H1 (cell line): ENCODE measurements around the gene MITF. TPM values are rescaled to one million over a fixed set of nuclear protein-coding genes. Genes with fewer than 3 reads are reported as not detected.

ENCODE experiments used
- CTCF ChIA-PET: fragments of 300-600 bp; sonication (Branson Sonifier 250); formaldehyde crosslinking; loops from one replicate; lab custom pipeline; 2021; ENCODE audit not compliant: partially characterized antibody; lab: Charles Lee
- POLR2A ChIA-PET: fragments of 300-600 bp; sonication (Branson Sonifier 250); formaldehyde crosslinking; loops from one replicate; lab custom pipeline; 2021; ENCODE audit warnings: inconsistent platforms; ENCODE audit not compliant: partially characterized antibody; lab: Charles Lee
- DNase-seq, 2 experiments: peaks; one replicate each; pipeline versions ENCODE4 v3.0.0 to v3.0.0-alpha.2; 2010 to 2022; ENCODE audit warnings: low spot score in 2 of 2, low read depth in 1 of 2, mixed read lengths in 1 of 2
- FAIRE-seq: peaks from 2 replicates; lab custom pipeline; 2011; peaks lifted over from hg19 to GRCh38; lab: Jason Lieb, UNC
- H2AFZ ChIP-seq: 2 replicates; pipeline ENCODE4 v1.8.1; 2012; ENCODE audit warnings: low read length, inconsistent platforms
- H2AK5ac ChIP-seq: 2 replicates; pipeline ENCODE4 v1.6.1; 2013; ENCODE audit warnings: low read depth, low read length
- H2BK120ac ChIP-seq: replicated peaks from 2 replicates; pipeline ENCODE3; 2013; ENCODE audit warnings: low read depth, low read length, inconsistent platforms
- H2BK12ac ChIP-seq: 2 replicates; pipeline ENCODE4 v1.6.1; 2013; ENCODE audit warnings: low read depth, low read length
- H2BK15ac ChIP-seq: 2 replicates; pipeline ENCODE4 v1.6.1; 2013; ENCODE audit warnings: low read length
- H2BK20ac ChIP-seq: 2 replicates; pipeline ENCODE4 v1.6.1; 2013; ENCODE audit warnings: low read length
- H2BK5ac ChIP-seq: 2 replicates; pipeline ENCODE4 v1.6.1; 2013; ENCODE audit warnings: low read depth, low read length
- H3K14ac ChIP-seq: 2 replicates; pipeline ENCODE4 v1.6.1; 2013; ENCODE audit warnings: inconsistent platforms; ENCODE audit not compliant: insufficient read length
- H3K18ac ChIP-seq: 2 replicates; pipeline ENCODE4 v1.6.1; 2013; ENCODE audit warnings: low read length; ENCODE audit errors: extremely low read depth
- H3K23ac ChIP-seq: 2 replicates; pipeline ENCODE4 v1.6.1; 2013; ENCODE audit warnings: inconsistent platforms; ENCODE audit not compliant: insufficient read length
- H3K23me2 ChIP-seq: 2 replicates; pipeline ENCODE4 v1.6.1; 2013; ENCODE audit warnings: low read depth, low read length
- H3K27ac ChIP-seq: 2 replicates; pipeline ENCODE4 v1.6.1; 2011; ENCODE audit warnings: low read depth, low read length, inconsistent platforms
- H3K27me3 ChIP-seq, 4 experiments: replicated peaks in 1 of 4; 1 replicate in 1 of 4; 2 replicates in 3 of 4; pipeline versions ENCODE4 v1.6.1 to v1.8.1; 2011 to 2013; ENCODE audit warnings: low read length in 3 of 4, mild to moderate bottlenecking in 3 of 4, inconsistent platforms in 2 of 4, mixed read lengths in 2 of 4, moderate library complexity in 1 of 4; ENCODE audit not compliant: control insufficient read depth in 3 of 4, insufficient read depth in 3 of 4; ENCODE audit errors: extremely low read depth in 1 of 4
- H3K36me3 ChIP-seq, 4 experiments: 2 replicates each; pipeline versions ENCODE4 v1.6.1 to v1.8.1; 2011 to 2013; ENCODE audit warnings: mild to moderate bottlenecking in 4 of 4, low read length in 3 of 4, moderate library complexity in 2 of 4, control low read depth in 1 of 4, inconsistent platforms in 1 of 4; ENCODE audit not compliant: insufficient read depth in 4 of 4, control insufficient read depth in 2 of 4
- H3K4ac ChIP-seq: replicated peaks from 2 replicates; pipeline ENCODE3; 2013; ENCODE audit warnings: low read length, low read depth, mixed read lengths, inconsistent platforms; ENCODE audit not compliant: insufficient read length
- H3K4me1 ChIP-seq, 4 experiments: replicated peaks in 1 of 4; 1 replicate in 1 of 4; 2 replicates in 3 of 4; pipeline versions ENCODE4 v1.6.1 to v1.8.1; 2011 to 2013; ENCODE audit warnings: low read length in 3 of 4, inconsistent platforms in 2 of 4, mixed read lengths in 1 of 4; ENCODE audit not compliant: insufficient read depth in 4 of 4, control insufficient read depth in 3 of 4
- H3K4me2 ChIP-seq, 2 experiments: 2 replicates each; pipeline versions ENCODE4 v1.6.1 to v1.8.1; 2011 to 2013; ENCODE audit warnings: low read depth in 2 of 2, low read length in 2 of 2, control low read depth in 1 of 2, inconsistent platforms in 1 of 2, mild to moderate bottlenecking in 1 of 2; ENCODE audit not compliant: insufficient read depth in 1 of 2
- H3K4me3 ChIP-seq, 4 experiments: fragments of 200-600, 300-600 bp in 1 of 4; sonication (generic), shearing (Covaris generic), sonication (Bioruptor Twin) in 1 of 4; 2 replicates each; pipeline versions ENCODE4 v1.5.1 to v1.8.1; 2011 to 2016; ENCODE audit warnings: low read length in 4 of 4, low read depth in 3 of 4, control low read depth in 2 of 4, inconsistent platforms in 2 of 4, mild to moderate bottlenecking in 2 of 4, mixed read lengths in 1 of 4, moderate library complexity in 1 of 4; ENCODE audit not compliant: insufficient read depth in 2 of 4; ENCODE audit errors: extremely low read depth in 1 of 4
- H3K56ac ChIP-seq: replicated peaks from 2 replicates; pipeline ENCODE3; 2013; ENCODE audit warnings: low read depth, mild to moderate bottlenecking, mixed read lengths, low read length, inconsistent platforms; ENCODE audit not compliant: insufficient read length
- H3K79me1 ChIP-seq: 2 replicates; pipeline ENCODE4 v1.6.1; 2013; ENCODE audit warnings: low read depth, low read length, control low read depth
- H3K79me2 ChIP-seq, 2 experiments: 2 replicates each; pipeline versions ENCODE4 v1.6.1 to v1.8.1; 2012 to 2013; ENCODE audit warnings: low read length in 2 of 2, mild to moderate bottlenecking in 2 of 2, inconsistent platforms in 1 of 2; ENCODE audit not compliant: insufficient read depth in 2 of 2, control insufficient read depth in 1 of 2
- H3K9ac ChIP-seq, 4 experiments: replicated peaks in 1 of 4; 1 replicate in 1 of 4; 2 replicates in 3 of 4; pipeline versions ENCODE4 v1.6.1 to v1.8.1; 2011 to 2013; ENCODE audit warnings: low read depth in 3 of 4, low read length in 3 of 4, control low read depth in 2 of 4, mild to moderate bottlenecking in 2 of 4, moderate library complexity in 2 of 4, inconsistent platforms in 1 of 4; ENCODE audit errors: extremely low read depth in 1 of 4
- H3K9me3 ChIP-seq, 2 experiments: 2 replicates each; pipeline versions ENCODE4 v1.6.1 to v1.8.1; 2012 to 2013; ENCODE audit warnings: mild to moderate bottlenecking in 2 of 2, moderate library complexity in 2 of 2, control low read depth in 1 of 2, inconsistent platforms in 1 of 2, low read depth in 1 of 2, low read length in 1 of 2, mixed read lengths in 1 of 2; ENCODE audit not compliant: insufficient read depth in 2 of 2
- H4K20me1 ChIP-seq, 2 experiments: replicated peaks in 1 of 2; 2 replicates each; pipeline versions ENCODE3 to v1.8.1; 2011 to 2013; ENCODE audit warnings: inconsistent platforms in 2 of 2, low read length in 2 of 2, mild to moderate bottlenecking in 1 of 2; ENCODE audit not compliant: insufficient read depth in 2 of 2, control insufficient read depth in 1 of 2
- H4K5ac ChIP-seq: 2 replicates; pipeline ENCODE4 v1.6.1; 2013; ENCODE audit warnings: low read length, low read depth, mixed read lengths, inconsistent platforms; ENCODE audit not compliant: insufficient read length
- H4K8ac ChIP-seq: 2 replicates; pipeline ENCODE4 v1.8.0; 2013; ENCODE audit warnings: mild to moderate bottlenecking, moderate library complexity, low read length, inconsistent platforms; ENCODE audit not compliant: insufficient read depth; ENCODE audit errors: extremely low read depth
- H4K91ac ChIP-seq: replicated peaks from 2 replicates; pipeline ENCODE3; 2013; ENCODE audit warnings: low read length, mixed read lengths, inconsistent platforms; ENCODE audit not compliant: insufficient read length
- BRCA1 ChIP-seq: IDR thresholded peaks from 2 replicates; pipeline ENCODE4 v1.6.1; 2012; ENCODE audit warnings: low read depth, low read length, improper control_type of control experiment
- CBX5 ChIP-seq: fragments of 300-800, 300-1000 bp; sonication (generic); IDR thresholded peaks from 2 replicates; pipeline ENCODE4 v1.7.1; 2016; ENCODE audit warnings: antibody characterized with exemption, low read length, low read depth
- CBX8 ChIP-seq: fragments of 300-800, 300-1000 bp; sonication (generic); IDR thresholded peaks from 2 replicates; pipeline ENCODE4 v1.7.1; 2016; ENCODE audit warnings: low read depth, low read length, borderline replicate concordance
- CEBPB ChIP-seq: IDR thresholded peaks from 2 replicates; pipeline ENCODE4 v1.6.1; 2012; ENCODE audit warnings: low read depth, low read length
- EP300 ChIP-seq, 2 experiments: IDR thresholded peaks; 1 replicate in 1 of 2; 2 replicates in 1 of 2; pipeline ENCODE4 v1.6.1; 2011 to 2012; ENCODE audit warnings: low read depth in 2 of 2, low read length in 2 of 2, mild to moderate bottlenecking in 2 of 2, borderline replicate concordance in 1 of 2, inconsistent platforms in 1 of 2, moderate library complexity in 1 of 2
- JUN ChIP-seq: IDR thresholded peaks from 2 replicates; pipeline ENCODE4 v1.6.1; 2011; ENCODE audit warnings: low read depth, mild to moderate bottlenecking, improper control_type of control experiment, low read length
- KDM4A ChIP-seq: IDR thresholded peaks from one replicate; pipeline ENCODE4 v1.7.1; 2012; ENCODE audit warnings: low read depth, mild to moderate bottlenecking, moderate library complexity, low read length, inconsistent platforms; ENCODE audit not compliant: severe bottlenecking
- PHF8 ChIP-seq: fragments of 200-600 bp; sonication (generic); conservative IDR thresholded peaks from 2 replicates; pipeline ENCODE4 v1.7.1; 2012; ENCODE audit warnings: low read depth, mild to moderate bottlenecking, inconsistent platforms, low read length, moderate library complexity
- RBBP5 ChIP-seq: IDR thresholded peaks from 2 replicates; pipeline ENCODE4 v1.7.1; 2012; ENCODE audit warnings: low read depth, mild to moderate bottlenecking, inconsistent platforms, low read length, moderate library complexity, borderline replicate concordance
- SIRT6 ChIP-seq: IDR thresholded peaks from one replicate; pipeline ENCODE4 v1.7.1; 2012; ENCODE audit warnings: low read length, inconsistent platforms
- SUZ12 ChIP-seq: fragments of 200-600 bp; sonication (generic); IDR thresholded peaks from 2 replicates; pipeline ENCODE4 v1.6.1; 2012; ENCODE audit warnings: mild to moderate bottlenecking, inconsistent platforms, low read length, moderate library complexity, mixed read lengths
- polyA plus RNA-seq, 7 experiments: library from polyadenylated mRNA; depleted of rRNA in 3 of 7; stranded (reverse) in 5 of 7; unstranded in 2 of 7; fragments of >200 nt in 5 of 7; fragments of 200-250 nt in 2 of 7; gene quantifications; 1 replicate in 5 of 7; 2 replicates in 1 of 7; 4 replicates in 1 of 7; pipeline versions ENCODE4 v1.2.1 to v1.2.3, GENCODE V29; 2011 to 2013; ENCODE audit warnings: missing spikeins in 2 of 7, mixed read lengths in 2 of 7
- total RNA-seq: library from RNA; stranded (reverse); fragmentation: NEBNext Ultra II Directional; extraction: Animal tissue kit (Norgen Biotek cat#: 25700); gene quantifications from 2 replicates; pipeline ENCODE4 v1.2.1, GENCODE V29; 2021
- TF ChIP-seq, protein P1 (sequence below): IDR thresholded peaks from 2 replicates; pipeline ENCODE4 v1.6.1; 2012; ENCODE audit warnings: inconsistent platforms
- TF ChIP-seq, protein P2 (sequence below), 3 experiments: IDR thresholded peaks; 1 replicate in 2 of 3; 2 replicates in 1 of 3; pipeline versions ENCODE4 v1.5.1 to v1.6.1; 2011; ENCODE audit warnings: low read length in 3 of 3, mild to moderate bottlenecking in 3 of 3, inconsistent platforms in 2 of 3, low read depth in 1 of 3, moderate library complexity in 1 of 3; ENCODE audit not compliant: insufficient read depth in 1 of 3; ENCODE audit errors: control extremely low read depth in 1 of 3

The MITF gene
- total and polyA plus RNA-seq, 2 of the 8 experiments (the other 6 are each of a cell fraction or from before 2014, with no cell fraction given): 0.53 to 1.4 TPM

DNA sequence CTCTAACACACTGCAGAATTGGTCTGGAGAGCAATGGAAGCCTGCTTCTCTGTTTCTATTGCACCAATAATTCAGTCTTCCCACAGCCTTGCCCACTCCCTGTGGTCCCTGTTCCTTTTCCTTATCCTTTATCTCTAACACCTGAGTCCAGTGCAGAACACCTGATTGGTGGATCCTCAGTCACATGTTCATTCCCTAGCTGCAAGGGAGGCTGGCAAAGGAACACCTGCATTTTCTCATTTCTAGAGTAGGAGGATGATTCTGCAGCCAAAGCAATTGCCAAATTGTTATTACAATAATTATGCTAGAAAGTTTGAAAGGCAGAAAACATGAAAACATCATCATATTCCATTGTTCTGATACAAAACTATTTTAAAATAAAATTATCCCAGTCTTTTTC, 176.5 kb downstream of the MITF start:
- Histone ChIP-seq H3K4me2 (no peak overlapping the region), H3K27ac (no peak overlapping the region), H3K27me3 (no peaks in the 10 kb centered on the region), H3K79me2 (no peaks in the 10 kb centered on the region), H2BK12ac (no peak overlapping the region), H3K9ac (no peak overlapping the region), H2BK15ac (no peak overlapping the region), H3K23ac (no peak overlapping the region), H2BK20ac (no peak overlapping the region), H4K5ac (no peak overlapping the region), H3K23me2 (no peaks in the 10 kb centered on the region), H3K4me1 (no peaks in the 10 kb centered on the region), H3K4me3 (no peak overlapping the region), H4K8ac (no peak overlapping the region), H3K4ac (no peak overlapping the region), H2AK5ac (no peak overlapping the region), H3K36me3 (no peaks in the 10 kb centered on the region), H4K20me1 (no peaks in the 10 kb centered on the region), H3K9me3 (no peaks in the 10 kb centered on the region), H2AFZ (no peak overlapping the region), H4K91ac (no peak overlapping the region), H3K56ac (no peak overlapping the region), H3K79me1 (no peaks in the 10 kb centered on the region), H2BK5ac (no peak overlapping the region), H2BK120ac (no peak overlapping the region), H3K18ac (no peak overlapping the region), H3K14ac (no peak overlapping the region)
- FAIRE-seq: no peak
- CTCF ChIA-PET: interaction anchor here (1.2 kb wide), 1 partner anchor 226 kb away, joined by 3 read pairs; no protein-coding TSS in a partner anchor
- DNase-seq: no peak
- POLR2A ChIA-PET: interaction anchor here (0.6 kb wide), 1 partner anchor 1814 kb away, joined by 3 read pairs; no protein-coding TSS in a partner anchor
- no peak for TF ChIP-seq JUN
- no peak for TF ChIP-seq CBX8
- TF ChIP-seq KDM4A: no peak
- TF ChIP-seq SIRT6: no peak
- no peak for TF ChIP-seq EP300 (IDR thresholded peaks at IDR 0.05; ENCODE audit: borderline replicate concordance in 1 of 2, low read depth in 2 of 2, low read length in 2 of 2)
- no peak for TF ChIP-seq PHF8
- TF ChIP-seq CEBPB: no peak
- TF ChIP-seq, protein P1, sequence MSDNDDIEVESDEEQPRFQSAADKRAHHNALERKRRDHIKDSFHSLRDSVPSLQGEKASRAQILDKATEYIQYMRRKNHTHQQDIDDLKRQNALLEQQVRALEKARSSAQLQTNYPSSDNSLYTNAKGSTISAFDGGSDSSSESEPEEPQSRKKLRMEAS: no peak
- TF ChIP-seq BRCA1: no peak
- TF ChIP-seq CBX5: no peak
- TF ChIP-seq SUZ12: no peak
- TF ChIP-seq, protein P2, sequence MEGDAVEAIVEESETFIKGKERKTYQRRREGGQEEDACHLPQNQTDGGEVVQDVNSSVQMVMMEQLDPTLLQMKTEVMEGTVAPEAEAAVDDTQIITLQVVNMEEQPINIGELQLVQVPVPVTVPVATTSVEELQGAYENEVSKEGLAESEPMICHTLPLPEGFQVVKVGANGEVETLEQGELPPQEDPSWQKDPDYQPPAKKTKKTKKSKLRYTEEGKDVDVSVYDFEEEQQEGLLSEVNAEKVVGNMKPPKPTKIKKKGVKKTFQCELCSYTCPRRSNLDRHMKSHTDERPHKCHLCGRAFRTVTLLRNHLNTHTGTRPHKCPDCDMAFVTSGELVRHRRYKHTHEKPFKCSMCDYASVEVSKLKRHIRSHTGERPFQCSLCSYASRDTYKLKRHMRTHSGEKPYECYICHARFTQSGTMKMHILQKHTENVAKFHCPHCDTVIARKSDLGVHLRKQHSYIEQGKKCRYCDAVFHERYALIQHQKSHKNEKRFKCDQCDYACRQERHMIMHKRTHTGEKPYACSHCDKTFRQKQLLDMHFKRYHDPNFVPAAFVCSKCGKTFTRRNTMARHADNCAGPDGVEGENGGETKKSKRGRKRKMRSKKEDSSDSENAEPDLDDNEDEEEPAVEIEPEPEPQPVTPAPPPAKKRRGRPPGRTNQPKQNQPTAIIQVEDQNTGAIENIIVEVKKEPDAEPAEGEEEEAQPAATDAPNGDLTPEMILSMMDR (IDR thresholded peaks at IDR 0.05; ENCODE audit: control extremely low read depth in 1 of 3, insufficient read depth in 1 of 3, low read depth in 1 of 3, low read length in 3 of 3): no peak
- TF ChIP-seq RBBP5: no peak
